HG03439 (cell line): ENCODE measurements around the gene NRXN3.

Experiments used
- ATAC-seq: cut with Tn5 transposase; IDR thresholded peaks from one replicate; pipeline ENCODE4 v1.9.1; 2021; ENCODE audit warnings: mild to moderate bottlenecking, moderate library complexity; ENCODE audit not compliant: unreplicated experiment

Gene NRXN3

DNA sequence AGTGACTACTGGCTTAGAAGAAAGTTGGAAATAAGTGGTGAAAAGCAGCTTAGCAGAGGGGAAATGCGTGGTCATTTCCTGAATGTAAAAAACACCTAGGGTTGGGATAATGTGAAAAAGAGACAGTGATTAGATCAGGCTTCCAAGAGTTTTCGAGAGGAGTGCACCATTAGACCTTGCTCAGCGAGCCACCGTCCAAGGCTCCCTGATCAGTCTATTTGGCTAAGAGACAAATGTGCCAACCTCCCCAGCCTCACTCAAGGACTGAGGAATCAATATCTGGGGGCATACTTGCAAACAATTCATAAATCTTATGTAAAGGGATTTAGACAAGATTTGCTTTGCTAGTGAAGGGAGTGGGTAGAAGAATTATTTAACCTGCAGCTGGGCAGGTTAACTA lies 594.5 kb downstream of the NRXN3 start:
- ATAC-seq = no peak

DNA sequence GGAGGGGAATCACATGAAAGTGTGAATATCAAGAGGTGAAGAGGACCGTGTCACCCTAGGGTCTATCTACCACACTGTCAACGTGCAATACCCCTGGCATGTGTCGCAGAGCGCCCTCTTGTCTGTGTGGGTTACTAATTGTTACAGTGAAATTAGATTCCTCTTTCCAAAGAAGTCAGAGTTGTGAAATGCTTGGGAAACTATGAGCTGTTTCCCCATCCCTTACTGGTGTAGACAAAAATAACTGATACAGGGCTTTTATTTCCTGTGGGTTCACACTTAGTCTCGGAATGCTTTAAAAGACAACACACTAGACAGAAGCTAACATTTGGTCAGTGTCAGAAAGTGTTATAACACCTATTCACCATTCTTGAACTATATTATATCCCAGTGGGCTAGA lies 597.3 kb downstream of the NRXN3 start:
- no peak for ATAC-seq

DNA sequence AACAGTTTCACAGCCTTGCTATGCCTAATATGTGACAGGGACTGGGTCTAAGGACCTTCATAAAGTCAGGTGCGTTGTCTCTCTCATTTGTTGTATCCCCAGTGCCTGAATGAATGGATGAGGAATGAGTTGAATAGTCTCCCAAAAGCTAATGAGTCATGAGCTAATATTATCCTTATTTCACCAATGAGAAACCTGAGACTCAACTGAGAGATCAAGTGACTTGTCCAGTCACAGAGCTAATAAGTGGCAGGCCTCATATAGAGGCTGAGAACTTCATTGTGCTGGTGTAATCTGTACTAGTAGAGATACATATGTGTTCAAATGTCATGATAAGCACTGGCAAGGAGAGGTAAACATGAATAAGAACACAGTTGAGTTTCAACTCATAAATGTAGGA lies 612.4 kb downstream of the NRXN3 start:
- no peak for ATAC-seq

DNA sequence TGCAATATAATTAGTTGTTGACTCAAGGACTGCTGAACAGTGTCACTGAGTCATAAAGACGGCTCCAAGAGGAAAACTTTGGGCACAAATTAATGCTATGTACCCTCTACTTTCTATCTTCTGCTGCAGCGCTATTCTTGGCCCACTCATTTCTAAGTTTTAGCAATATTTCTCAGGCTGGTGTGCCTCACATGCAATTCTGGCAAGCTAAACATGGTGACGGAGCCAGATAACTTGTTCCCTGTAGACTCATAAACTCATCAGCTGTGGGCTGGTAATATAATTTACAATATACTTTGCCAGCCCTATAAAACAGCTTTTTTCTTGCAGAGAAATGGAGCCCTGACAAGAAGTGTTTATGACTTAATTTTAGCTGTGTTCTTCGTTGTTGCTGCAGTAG lies 615.1 kb downstream of the NRXN3 start:
- no peak for ATAC-seq

DNA sequence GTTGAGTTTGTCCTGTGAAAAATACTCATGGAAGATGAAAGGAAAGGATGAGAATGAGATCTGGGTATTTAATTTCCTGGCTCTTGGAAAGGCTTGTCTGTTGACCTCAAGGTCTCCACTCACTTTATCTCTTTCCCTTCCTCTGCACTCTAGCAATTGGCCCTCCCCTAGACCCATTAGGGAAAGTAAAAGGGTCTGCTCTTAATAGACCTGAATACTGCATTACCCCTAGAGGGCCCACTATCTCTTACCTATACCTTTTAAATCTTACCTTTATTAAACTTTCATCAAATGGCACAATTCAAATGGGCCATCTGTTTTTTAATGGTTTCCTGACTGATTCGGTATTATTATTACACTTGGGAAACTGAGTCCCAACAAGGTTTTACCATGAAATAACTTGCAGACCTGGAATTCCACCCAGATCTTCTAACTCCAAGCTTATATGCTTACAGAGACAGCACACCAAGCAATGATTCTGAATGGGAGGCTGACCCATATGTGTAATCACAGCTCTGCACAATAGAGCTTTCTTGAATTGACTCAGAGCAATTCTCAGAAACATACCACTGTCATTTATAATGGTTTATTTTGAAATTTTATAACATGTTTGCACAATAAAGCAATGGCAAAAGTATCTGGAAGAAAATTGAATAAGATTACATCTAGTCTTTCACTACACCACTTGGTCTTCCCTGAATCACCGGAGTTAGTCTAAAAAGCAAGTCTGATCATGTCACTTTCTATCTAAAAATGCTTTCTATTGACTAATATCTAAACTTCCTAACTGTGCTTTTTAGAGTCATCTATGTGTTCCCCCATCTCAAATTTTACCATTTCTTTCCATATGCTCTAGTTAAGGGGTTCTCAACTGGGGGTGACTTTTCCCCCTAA lies 618.5 kb downstream of the NRXN3 start:
- no peak for ATAC-seq

DNA sequence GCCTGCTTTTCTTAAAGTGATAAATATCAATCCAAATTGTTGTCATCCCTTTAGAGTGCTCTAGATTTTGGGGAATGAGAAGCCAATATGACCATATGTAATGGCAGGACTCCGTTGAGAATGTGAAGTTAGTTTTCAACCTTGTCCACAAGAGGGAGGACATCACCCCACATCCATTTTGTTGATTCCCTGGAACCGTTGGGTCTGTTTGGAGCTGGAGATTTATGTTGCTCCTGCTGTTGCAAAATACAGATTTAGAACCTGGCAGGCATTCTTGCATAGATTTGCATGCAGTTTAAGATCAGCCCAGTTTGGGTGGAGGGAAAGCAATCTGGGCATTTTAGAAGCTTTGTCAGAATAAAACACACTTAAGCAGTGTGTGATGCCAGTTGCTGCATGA lies 620.1 kb downstream of the NRXN3 start:
- no peak for ATAC-seq

DNA sequence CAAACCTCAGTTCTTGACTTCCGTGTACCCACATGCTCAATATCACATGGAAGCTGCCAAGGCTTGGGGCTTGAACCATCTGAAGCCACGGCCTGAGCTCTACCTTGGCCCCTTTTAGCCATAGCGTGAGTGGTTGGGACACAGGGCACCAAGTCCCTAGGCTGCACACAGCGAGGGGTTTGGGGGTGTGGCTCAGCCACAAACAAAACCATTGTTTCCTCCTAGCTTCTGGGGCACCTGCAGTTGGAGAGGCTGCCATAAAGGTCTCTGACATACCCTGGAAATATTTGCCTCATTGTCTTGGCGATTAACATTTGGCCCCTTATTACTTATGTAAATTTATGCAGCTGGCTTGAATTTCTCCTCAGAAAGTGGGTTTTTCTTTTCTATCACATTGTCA lies 628.6 kb downstream of the NRXN3 start:
- no peak for ATAC-seq

DNA sequence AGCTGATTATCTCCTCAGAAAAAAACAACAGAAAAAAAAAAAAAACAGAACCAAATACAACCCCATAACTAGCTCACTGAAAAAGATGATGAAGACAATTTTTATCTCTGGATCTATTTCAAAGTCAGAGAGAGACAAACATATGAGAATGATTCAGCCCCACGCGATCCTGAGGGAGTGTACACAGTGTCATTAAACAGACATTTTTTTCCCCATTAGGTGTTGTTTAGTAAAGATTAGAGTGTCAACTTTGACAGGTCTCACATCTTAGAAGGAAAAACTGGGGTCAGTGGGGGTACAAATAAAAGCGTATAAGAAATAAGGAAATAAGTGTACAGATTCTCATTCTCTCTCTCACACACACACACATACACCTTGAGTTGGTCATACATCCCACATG lies 635.4 kb downstream of the NRXN3 start:
- no peak for ATAC-seq

DNA sequence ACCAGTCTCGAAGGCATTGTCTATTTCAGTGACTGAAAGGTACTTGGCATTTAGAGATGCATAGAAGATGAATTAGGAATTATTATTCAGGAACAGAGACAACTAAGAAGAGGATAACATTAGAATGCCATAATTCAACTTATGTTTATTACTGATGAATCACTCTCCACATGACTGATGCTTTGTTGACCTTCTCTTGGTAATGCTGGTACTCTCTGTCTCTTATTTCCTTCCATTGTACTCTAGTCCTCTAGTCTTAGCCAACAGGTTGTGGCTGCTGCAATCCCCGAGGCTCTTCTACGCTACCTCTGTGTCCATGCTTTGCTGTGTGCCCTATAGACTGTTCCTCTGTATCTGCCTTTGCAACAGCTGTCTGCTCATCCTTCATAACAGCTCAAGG lies 652.9 kb downstream of the NRXN3 start:
- no peak for ATAC-seq

DNA sequence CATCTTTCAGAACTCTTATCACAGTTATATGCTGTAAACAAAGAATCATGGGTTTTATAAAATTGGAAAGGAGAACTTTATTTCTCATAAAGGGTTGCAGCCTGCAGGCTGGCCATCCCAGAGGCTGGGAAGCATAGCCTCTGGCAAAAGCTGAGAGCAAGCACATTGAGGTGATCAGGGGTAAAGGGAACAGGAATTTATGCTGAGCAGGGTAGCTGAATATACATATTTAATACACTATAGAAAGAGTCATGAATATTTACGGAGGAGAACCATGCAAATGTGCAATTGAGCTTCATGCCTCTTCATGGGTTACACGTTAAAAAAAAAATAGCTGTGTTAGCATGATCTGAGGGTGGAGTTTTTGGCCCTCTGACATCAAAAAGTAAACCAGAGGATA lies 653.3 kb downstream of the NRXN3 start:
- ATAC-seq = no peak

DNA sequence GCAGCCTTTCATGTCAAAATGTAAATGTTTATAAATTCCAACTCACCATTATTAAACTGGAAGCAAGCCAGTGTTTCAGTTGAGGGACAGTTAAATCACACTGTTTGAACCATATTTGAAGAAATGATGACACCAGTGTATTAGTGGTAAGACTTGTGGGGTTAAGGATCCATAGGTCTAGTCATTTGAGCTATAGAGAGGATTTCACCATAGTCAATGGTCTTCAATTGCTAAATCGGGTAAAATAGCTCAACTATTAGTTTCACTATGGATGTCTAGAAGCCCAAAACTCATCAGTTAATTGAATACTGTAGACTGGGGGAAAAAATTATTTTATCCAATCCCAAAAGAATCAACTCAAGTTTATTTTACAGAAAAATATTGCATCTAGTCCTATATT lies 659.1 kb downstream of the NRXN3 start:
- ATAC-seq = no peak

DNA sequence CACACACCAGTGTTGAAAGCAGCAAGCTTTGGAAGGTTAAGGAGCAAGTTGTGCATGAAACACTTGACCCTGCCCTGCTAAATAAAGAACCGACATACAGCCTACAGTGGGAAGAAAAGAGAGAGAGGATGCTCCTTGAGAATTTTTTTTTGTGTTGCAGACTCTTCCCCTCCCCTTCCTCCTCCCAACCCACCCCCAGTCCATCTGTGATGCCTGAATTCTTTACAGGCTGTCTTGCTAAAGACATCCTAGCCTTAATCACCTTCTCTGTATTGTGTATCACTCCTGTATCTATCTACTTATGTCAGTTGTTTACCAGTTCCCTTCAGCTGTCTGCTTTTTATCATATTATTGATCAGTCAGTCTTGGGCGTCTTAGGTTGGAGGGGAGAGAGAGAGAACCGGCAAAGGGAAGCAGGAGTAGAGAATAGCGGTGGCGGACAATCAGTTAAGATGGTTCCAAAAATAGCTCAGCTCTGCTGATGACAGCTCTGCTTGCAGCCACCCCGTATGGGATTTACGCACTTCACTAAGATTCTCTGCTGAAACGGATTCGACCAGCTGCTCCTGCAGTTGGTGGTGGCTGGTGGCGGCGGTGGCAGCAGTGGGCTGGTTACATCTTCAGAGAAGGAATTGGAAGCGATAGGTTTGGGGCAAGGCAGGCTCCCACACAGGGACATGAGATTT lies 664.7 kb downstream of the NRXN3 start:
- no peak for ATAC-seq

DNA sequence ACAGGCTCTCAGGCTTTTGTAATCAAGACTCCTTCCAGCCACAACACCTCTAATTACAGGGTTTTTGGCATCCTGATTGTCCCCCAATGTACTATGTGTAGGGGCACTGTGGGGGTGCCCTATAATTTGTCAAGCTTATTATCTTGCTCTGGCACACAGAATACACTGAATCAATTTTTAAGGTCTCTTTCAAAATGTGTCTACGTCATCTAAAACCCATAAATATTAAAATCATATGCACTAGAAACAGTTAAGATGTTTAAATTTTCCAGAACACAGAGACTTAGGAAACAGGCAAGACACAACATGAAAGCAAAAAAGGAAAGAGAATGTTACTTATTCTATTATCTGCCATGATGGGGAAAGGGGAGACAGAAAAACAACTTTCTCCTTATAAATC lies 665.7 kb downstream of the NRXN3 start:
- ATAC-seq = no peak

DNA sequence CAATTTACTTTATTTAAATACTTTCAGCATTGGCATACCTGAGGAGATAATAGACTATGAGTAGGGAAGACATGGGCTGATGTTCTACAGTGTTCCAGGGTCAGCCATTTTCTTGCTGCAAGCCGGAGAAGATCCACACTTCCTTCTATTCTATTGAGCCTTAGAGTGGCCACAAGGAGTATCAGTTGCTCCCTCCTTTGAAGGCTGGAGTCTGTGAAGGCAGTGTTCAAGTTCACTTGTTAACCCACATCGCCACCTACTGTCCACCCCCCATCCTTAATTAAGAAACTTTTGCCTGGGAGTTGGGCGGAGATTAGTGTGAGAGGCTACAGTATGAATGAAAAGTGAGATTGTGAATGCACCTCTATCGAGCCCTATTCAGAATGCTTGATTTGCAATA lies 666.6 kb downstream of the NRXN3 start:
- peak; percentile 62 for ATAC-seq

DNA sequence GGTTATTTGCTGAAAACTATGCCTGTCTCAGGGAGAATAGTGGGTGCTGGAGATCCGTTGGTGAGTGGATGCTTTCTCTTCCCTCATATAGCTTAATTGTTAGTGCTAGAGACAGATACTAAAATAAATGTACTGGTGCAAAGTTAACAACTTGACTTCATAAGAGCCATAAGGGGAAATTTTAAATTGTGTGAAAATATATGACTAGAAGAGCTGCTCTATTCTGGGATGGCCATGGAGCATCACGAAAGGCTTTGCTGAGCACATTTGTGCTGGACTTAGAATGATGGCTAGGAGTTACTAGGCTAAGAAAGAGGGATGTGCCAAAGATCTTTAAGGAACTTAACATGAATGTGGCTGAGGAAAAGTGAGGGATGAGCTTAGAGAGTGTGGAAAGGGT lies 668.8 kb downstream of the NRXN3 start:
- no peak for ATAC-seq

DNA sequence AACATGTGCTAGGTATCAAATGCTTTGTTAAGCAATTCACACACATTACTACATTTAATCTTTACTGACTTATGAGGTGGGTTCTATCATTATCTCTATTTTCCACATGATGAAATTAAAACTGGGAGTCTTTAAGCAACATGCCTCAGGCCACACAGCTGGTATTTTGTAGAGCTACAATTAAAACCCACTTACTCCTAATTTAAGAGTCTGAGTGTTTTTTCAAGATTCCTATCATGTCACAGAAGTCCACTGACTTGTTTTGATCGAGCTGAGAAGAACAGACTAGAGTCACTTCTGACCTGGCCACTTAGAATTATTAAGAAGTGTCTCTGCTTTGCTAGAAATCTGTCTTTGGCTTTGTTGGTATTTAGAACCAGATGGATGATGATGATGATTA lies 670.7 kb downstream of the NRXN3 start:
- ATAC-seq = no peak

DNA sequence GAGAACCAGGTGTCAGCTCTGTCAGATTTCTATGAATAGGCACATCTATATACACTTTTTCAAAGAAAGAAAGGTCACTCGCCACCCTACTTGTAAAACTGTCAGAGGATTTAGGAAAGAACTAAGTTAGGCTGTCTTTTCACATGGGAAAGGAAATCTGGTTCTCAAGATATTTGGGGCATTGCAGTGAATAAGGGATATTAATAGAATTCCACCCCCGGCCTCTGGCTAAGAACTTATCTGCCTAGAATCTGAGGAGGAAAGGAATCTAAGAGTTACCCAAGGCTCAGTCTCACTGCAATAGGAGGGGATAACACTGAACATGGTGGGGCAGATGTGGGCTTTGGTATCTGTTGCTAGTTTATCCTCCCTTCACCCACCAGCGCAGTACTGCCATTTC lies 677.6 kb downstream of the NRXN3 start:
- no peak for ATAC-seq

DNA sequence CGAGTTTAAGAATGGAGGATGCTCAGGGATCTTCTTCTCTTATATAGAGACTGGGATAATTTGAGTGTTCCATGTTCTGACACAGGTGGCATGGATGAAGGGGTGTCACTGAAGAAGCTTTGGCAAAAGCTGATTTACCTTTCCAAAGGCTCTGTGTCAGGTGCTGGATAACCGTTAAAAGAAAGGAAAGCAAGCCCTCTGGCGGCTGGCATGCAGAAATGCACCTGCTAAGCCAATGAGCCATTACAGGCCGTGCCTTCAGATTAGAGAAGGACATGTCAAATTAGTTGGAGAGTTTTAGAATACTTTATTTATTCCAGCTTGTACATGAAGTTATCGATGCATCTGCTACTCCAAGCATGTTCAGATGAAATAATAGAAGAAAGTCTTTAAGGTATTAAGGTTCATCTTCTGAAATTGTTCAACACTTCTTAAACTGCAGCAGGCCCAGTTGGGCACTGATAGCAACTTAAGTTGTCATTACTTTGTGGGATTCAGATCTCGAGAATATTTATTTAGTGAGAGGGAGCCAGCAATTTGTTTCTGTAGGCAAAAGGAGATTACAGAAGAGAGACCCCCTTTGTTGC lies 678.2 kb downstream of the NRXN3 start:
- ATAC-seq = no peak

DNA sequence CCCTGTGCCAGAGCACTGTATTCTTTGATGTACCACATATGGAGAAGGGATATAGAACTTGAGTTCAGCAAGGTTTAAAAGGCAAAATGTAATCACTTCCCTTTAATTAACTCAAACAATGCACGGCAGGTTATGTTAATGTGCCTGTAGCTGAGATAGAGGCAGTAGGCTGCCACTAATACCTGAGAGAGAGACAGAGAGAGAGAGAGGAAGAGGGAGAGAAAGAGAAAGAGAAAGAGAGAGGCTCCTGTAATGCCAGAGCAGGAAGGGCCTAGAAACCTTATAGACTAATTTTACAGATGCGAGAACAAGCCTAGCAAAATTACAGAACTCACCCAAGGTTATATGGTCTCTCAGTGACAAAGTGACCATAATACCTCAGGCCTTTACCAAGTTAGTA lies 679.8 kb downstream of the NRXN3 start:
- no peak for ATAC-seq

DNA sequence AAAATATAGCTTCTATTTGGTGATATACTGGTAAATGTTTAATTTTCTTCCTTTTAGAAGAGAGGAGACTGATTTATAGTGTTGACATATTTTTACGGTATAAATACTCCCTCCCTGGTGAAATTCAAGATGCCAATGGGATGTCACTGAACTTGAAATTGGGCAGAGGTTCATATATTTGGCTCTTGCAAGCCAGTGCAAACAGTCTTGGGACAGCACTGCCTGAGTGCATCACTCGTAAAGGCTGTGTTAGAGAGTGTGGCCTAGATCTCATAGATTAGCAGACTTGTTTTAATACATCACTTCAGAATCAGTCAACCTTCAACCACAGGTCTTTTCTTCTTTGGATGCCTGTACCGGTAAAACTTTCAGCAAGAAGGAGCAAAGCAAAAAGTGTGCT lies 681.0 kb downstream of the NRXN3 start:
- no peak for ATAC-seq

DNA sequence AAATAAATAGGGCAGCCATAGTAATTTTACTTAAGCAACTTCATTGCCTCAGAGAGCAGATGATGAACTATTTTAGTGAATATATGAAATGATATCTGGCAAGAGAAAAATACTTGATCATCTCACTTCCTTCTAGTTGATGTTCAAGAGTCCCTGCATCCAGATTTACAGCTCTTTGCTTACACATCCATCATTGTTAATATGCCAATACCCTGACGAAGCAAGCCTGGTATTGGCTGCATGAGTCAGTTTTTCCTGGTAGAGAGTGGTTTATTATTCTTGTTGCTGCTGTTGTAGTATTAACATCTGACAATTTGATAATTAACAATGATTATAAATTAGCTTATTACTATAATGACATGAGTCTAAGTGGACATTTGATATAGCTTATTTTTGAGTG lies 681.9 kb downstream of the NRXN3 start:
- ATAC-seq = no peak

DNA sequence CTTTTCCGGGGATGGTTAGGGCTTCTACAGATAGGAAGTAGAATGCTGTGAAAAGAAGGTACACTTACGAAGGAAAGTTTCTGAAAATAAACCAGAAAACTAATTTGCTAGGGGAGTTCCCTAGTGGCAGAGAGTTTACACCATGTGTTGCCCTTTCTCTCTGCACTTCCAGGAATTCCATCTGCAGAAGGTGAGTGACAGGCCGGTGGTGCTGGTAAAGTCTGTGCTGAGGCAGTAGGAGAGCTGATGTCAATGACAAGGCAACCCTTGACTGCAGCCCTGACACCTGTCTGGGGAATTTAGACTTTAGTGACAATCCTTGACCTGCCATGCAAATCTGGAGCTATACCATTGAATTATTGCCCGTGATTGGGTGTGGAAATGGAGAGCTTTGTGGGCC lies 687.8 kb downstream of the NRXN3 start:
- ATAC-seq = no peak
